ENCODE measurements around the gene ATAT1. TPM values are rescaled to one million over a fixed set of nuclear protein-coding genes. Genes with fewer than 3 reads are reported as not detected.

ATAT1 gene
- polyA plus RNA-seq, 3 donors: 39.9 to 60.5 (median 43.3) TPM

- DNase-seq (ENCODE audit: extremely low read depth in 1 of 11, low read depth in 9 of 11, low spot score in 4 of 11): no peak
These were observed 50.1 kb downstream of the ATAT1 start for GRCh38 chr6:30676660-30677285.

- DNase-seq (ENCODE audit: extremely low read depth in 1 of 11, low read depth in 9 of 11, low spot score in 4 of 11): peak in 5 of 11 donors; percentile 59 to 78 (median 74)
These were observed 52.5 kb downstream of the ATAT1 start for GRCh38 chr6:30678964-30679726.

- DNase-seq (ENCODE audit: extremely low read depth in 1 of 11, low read depth in 9 of 11, low spot score in 4 of 11): no peak
These were observed 53.3 kb downstream of the ATAT1 start for GRCh38 chr6:30679765-30680535.

GRCh38 chr6:30681766-30682142 lies 55.1 kb downstream of the ATAT1 start:
- no peak for DNase-seq (ENCODE audit: extremely low read depth in 1 of 11, low read depth in 9 of 11, low spot score in 4 of 11)

- DNase-seq (ENCODE audit: extremely low read depth in 1 of 11, low read depth in 9 of 11, low spot score in 4 of 11): no peak
These were observed 55.8 kb downstream of the ATAT1 start for GRCh38 chr6:30682143-30683117.

GRCh38 chr6:30683183-30683979 lies 56.7 kb downstream of the ATAT1 start:
- no peak for DNase-seq (ENCODE audit: extremely low read depth in 1 of 11, low read depth in 9 of 11, low spot score in 4 of 11)

GRCh38 chr6:30683980-30684338 lies 57.3 kb downstream of the ATAT1 start:
- DNase-seq (ENCODE audit: extremely low read depth in 1 of 11, low read depth in 9 of 11, low spot score in 4 of 11): no peak

- no peak for DNase-seq (ENCODE audit: extremely low read depth in 1 of 11, low read depth in 9 of 11, low spot score in 4 of 11)
These were observed 57.9 kb downstream of the ATAT1 start for GRCh38 chr6:30684386-30685156.

GRCh38 chr6:30685157-30686008 lies 58.7 kb downstream of the ATAT1 start:
- DNase-seq (ENCODE audit: extremely low read depth in 1 of 11, low read depth in 9 of 11, low spot score in 4 of 11): no peak

- peak in 1 of 11 donors; percentile 56 for DNase-seq (ENCODE audit: extremely low read depth in 1 of 11, low read depth in 9 of 11, low spot score in 4 of 11)
These were observed 59.6 kb downstream of the ATAT1 start, which contains the start of gene PPP1R18 for GRCh38 chr6:30686009-30686907. Gene PPP1R18, minus strand, starts transcription at chr6:30686645. Its CDS starts 627 bp downstream, at chr6:30686018.

- DNase-seq (ENCODE audit: extremely low read depth in 1 of 11, low read depth in 9 of 11, low spot score in 4 of 11): peak in 9 of 11 donors; percentile 76 to 88 (median 84)
These were observed 60.4 kb downstream of the ATAT1 start for GRCh38 chr6:30686908-30687658.

GRCh38 chr6:30687659-30688431 lies 61.2 kb downstream of the ATAT1 start:
- no peak for DNase-seq (ENCODE audit: extremely low read depth in 1 of 11, low read depth in 9 of 11, low spot score in 4 of 11)

GRCh38 chr6:30688569-30688968 lies 61.9 kb downstream of the ATAT1 start:
- no peak for DNase-seq (ENCODE audit: extremely low read depth in 1 of 11, low read depth in 9 of 11, low spot score in 4 of 11)

All from renal cortex interstitium (tissue), 11 donors.